ENCODE measurements around the gene PPP4R3A.

DNA sequence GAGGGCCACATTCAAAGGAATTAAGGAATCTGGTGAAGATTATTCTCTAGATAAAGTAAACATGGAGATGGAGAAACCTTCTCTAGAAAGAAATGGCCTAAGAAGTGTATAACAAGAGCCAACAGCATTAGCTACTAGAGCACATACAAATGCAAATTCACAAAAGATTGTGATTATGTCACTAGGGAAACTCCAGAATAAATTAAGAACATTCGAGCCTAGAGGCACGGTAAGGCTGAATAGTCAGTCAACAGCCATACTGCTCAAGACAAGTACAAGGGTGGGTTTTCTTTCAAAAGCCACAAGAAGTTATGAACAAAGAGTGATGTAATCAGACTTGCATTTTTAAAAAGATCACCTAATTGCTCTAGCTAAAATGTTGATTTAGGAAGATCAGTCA is 25.4 kb downstream of the PPP4R3A start:
- TF ChIP-seq POLR2A (IDR thresholded peaks at IDR 0.05; ENCODE audit: low read length) (no peak), GATA1 (IDR thresholded peaks at IDR 0.05; ENCODE audit: low read depth, low read length) (no peak)

All from erythroblast (primary cell).